Thoracic aorta (tissue), 2 donors: ENCODE data around the gene ROBO1. TPM values are rescaled to one million over a fixed set of nuclear protein-coding genes. Genes with fewer than 3 reads are reported as not detected.

Experiments used
- ATAC-seq: fragments of 150-250 bp; one replicate; pipeline ENCODE4 v1.8.0; 2017; ENCODE audit warnings: low read depth; ENCODE audit not compliant: insufficient number of reproducible peaks, low FRiP score
- DNase-seq: peaks from one replicate; pipeline ENCODE4 v3.0.0-alpha.2; 2020; ENCODE audit warnings: low spot score
- H3K27ac ChIP-seq, 2 donors: fragments of 200-600 bp; sonication (generic); 1 replicate in 1 of 2; 2 replicates in 1 of 2; pipeline ENCODE4 v1.5.1; 2016; ENCODE audit warnings: mild to moderate bottlenecking in 2 of 2, moderate library complexity in 2 of 2
- H3K27me3 ChIP-seq: fragments of 200-600 bp; sonication (generic); replicated peaks from 2 replicates; pipeline ENCODE4 v1.6.0; 2016; ENCODE audit warnings: mild to moderate bottlenecking; ENCODE audit not compliant: insufficient read depth
- H3K36me3 ChIP-seq: fragments of 200-600 bp; sonication (generic); one replicate; pipeline ENCODE4 v1.5.1; 2016
- H3K4me1 ChIP-seq, 2 donors: fragments of 200-600 bp; sonication (generic); 1 replicate in 1 of 2; 2 replicates in 1 of 2; pipeline versions ENCODE4 v1.5.1 to v1.6.0; 2016; ENCODE audit warnings: low read depth in 2 of 2, mild to moderate bottlenecking in 1 of 2; ENCODE audit not compliant: control insufficient read depth in 1 of 2
- H3K4me3 ChIP-seq: fragments of 200-600 bp; sonication (generic); 2 replicates; pipeline ENCODE4 v1.5.1; 2016; ENCODE audit warnings: mild to moderate bottlenecking
- H3K9me3 ChIP-seq: fragments of 200-600 bp; sonication (generic); 2 replicates; pipeline ENCODE4 v1.5.1; 2016
- CTCF ChIP-seq: fragments of 200-600 bp; sonication (generic); IDR thresholded peaks from one replicate; pipeline ENCODE4 v1.5.1; 2019; ENCODE audit warnings: antibody characterized with exemption
- total RNA-seq, 2 donors: library from RNA; depleted of rRNA; stranded (reverse); fragments of >200 nt; gene quantifications; one replicate each; pipeline versions ENCODE4 v1.1.0 to v1.2.3, GENCODE V29; 2016

Gene ROBO1
- total RNA-seq, 2 donors from 2014 or later: 13.3 to 24.4 TPM

GRCh38 chr3:79729096-79729495, 38.7 kb downstream of the ROBO1 start:
- Histone ChIP-seq H3K27ac (no peak overlapping the region), H3K4me1 (no peaks in the 10 kb centered on the region), H3K4me3 (no peak overlapping the region), H3K27me3 (no peaks in the 10 kb centered on the region), H3K36me3 (no peaks in the 10 kb centered on the region), H3K9me3 (no peaks in the 10 kb centered on the region)
- DNase-seq: no peak
- ATAC-seq: no peak
- no peak for TF ChIP-seq CTCF

- H3K4me1 ChIP-seq: no peaks in the 10 kb centered on the region
- H3K27me3 ChIP-seq: no peaks in the 10 kb centered on the region
- no peaks in the 10 kb centered on the region for H3K36me3 ChIP-seq
- H3K27ac ChIP-seq: no peak overlapping the region
- TF ChIP-seq CTCF: no peak
- ATAC-seq: no peak
- H3K4me3 ChIP-seq: no peak overlapping the region
- H3K9me3 ChIP-seq: no peaks in the 10 kb centered on the region
- no peak for DNase-seq
Measured at GRCh38 chr3:79726786-79727185, 41.0 kb downstream of the ROBO1 start.

GRCh38 chr3:79724206-79724605, 43.6 kb downstream of the ROBO1 start:
- Histone ChIP-seq H3K4me1 (no peaks in the 10 kb centered on the region), H3K27ac (no peak overlapping the region), H3K9me3 (no peaks in the 10 kb centered on the region), H3K4me3 (no peak overlapping the region), H3K36me3 (no peaks in the 10 kb centered on the region), H3K27me3 (no peaks in the 10 kb centered on the region)
- no peak for TF ChIP-seq CTCF
- DNase-seq (no peak), ATAC-seq (no peak)

GRCh38 chr3:79690072-79690471, 77.7 kb downstream of the ROBO1 start:
- no peak overlapping the region for H3K4me3 ChIP-seq
- H3K27ac ChIP-seq: no peak overlapping the region
- H3K9me3 ChIP-seq: no peaks in the 10 kb centered on the region
- no peak for TF ChIP-seq CTCF
- no peaks in the 10 kb centered on the region for H3K27me3 ChIP-seq
- H3K36me3 ChIP-seq: no peaks in the 10 kb centered on the region
- no peaks in the 10 kb centered on the region for H3K4me1 ChIP-seq
- DNase-seq: no peak
- no peak for ATAC-seq

- Histone ChIP-seq H3K4me1 (no peaks in the 10 kb centered on the region), H3K36me3 (no peaks in the 10 kb centered on the region), H3K27ac (no peak overlapping the region), H3K9me3 (no peaks in the 10 kb centered on the region), H3K27me3 (no peaks in the 10 kb centered on the region), H3K4me3 (no peak overlapping the region)
- DNase-seq (no peak), ATAC-seq (no peak)
- no peak for TF ChIP-seq CTCF
Measured at GRCh38 chr3:79685108-79685507, 82.7 kb downstream of the ROBO1 start.
